Keratinocyte (primary cell): ENCODE measurements around the gene ALG2. TPM values are rescaled to one million over a fixed set of nuclear protein-coding genes. Genes with fewer than 3 reads are reported as not detected.

Experiments
- DNase-seq: peaks from one replicate; pipeline ENCODE4 v3.0.0-alpha.2; 2011; ENCODE audit warnings: low read depth, missing footprints, low spot score
- FAIRE-seq: peaks from 2 replicates; lab custom pipeline; 2011; peaks lifted over from hg19 to GRCh38; lab: Jason Lieb, UNC
- H2AFZ ChIP-seq: 2 replicates; pipeline ENCODE4 v1.6.0; 2012; ENCODE audit warnings: low read length, control low read depth, inconsistent platforms; ENCODE audit not compliant: control insufficient read depth
- H3K27ac ChIP-seq: 2 replicates; pipeline ENCODE4 v1.5.1; 2011; ENCODE audit warnings: low read length; ENCODE audit not compliant: control insufficient read depth, insufficient read depth
- H3K27me3 ChIP-seq: 3 replicates; pipeline ENCODE4 v1.6.0; 2011; ENCODE audit warnings: low read length; ENCODE audit not compliant: control insufficient read depth, insufficient read depth; ENCODE audit errors: extremely low read depth
- H3K36me3 ChIP-seq, 2 experiments: 2 replicates in 1 of 2; 3 replicates in 1 of 2; pipeline ENCODE4 v1.5.1; 2011; ENCODE audit warnings: low read length in 2 of 2, mild to moderate bottlenecking in 1 of 2; ENCODE audit not compliant: control insufficient read depth in 2 of 2, insufficient read depth in 2 of 2; ENCODE audit errors: extremely low read depth in 1 of 2
- H3K4me1 ChIP-seq: 3 replicates; pipeline ENCODE4 v1.5.1; 2011; ENCODE audit warnings: low read length; ENCODE audit not compliant: control insufficient read depth, insufficient read depth; ENCODE audit errors: extremely low read depth
- H3K4me2 ChIP-seq: 3 replicates; pipeline ENCODE4 v1.6.0; 2011; ENCODE audit warnings: low read depth, low read length; ENCODE audit not compliant: control insufficient read depth, insufficient read depth; ENCODE audit errors: extremely low read depth
- H3K4me3 ChIP-seq, 3 experiments: fragments of 200-600 bp in 1 of 3; sonication (generic) in 1 of 3; 2 replicates in 2 of 3; 3 replicates in 1 of 3; pipeline ENCODE4 v1.5.1; 2011 to 2016; ENCODE audit warnings: low read length in 3 of 3, mild to moderate bottlenecking in 3 of 3, control low read depth in 2 of 3, inconsistent platforms in 1 of 3, low read depth in 1 of 3, mixed read lengths in 1 of 3, mixed run types in 1 of 3, moderate library complexity in 1 of 3; ENCODE audit not compliant: control insufficient read depth in 2 of 3, insufficient read depth in 2 of 3; ENCODE audit errors: extremely low read depth in 1 of 3
- H3K79me2 ChIP-seq: 2 replicates; pipeline ENCODE4 v1.6.0; 2012; ENCODE audit warnings: low read length; ENCODE audit not compliant: control insufficient read depth, insufficient read depth
- H3K9ac ChIP-seq: 3 replicates; pipeline ENCODE4 v1.6.0; 2011; ENCODE audit warnings: low read length; ENCODE audit not compliant: control insufficient read depth, insufficient read depth; ENCODE audit errors: extremely low read depth
- H3K9me1 ChIP-seq: 3 replicates; pipeline ENCODE4 v1.6.0; 2011; ENCODE audit warnings: low read length; ENCODE audit not compliant: control insufficient read depth, insufficient read depth; ENCODE audit errors: extremely low read depth
- H3K9me3 ChIP-seq: 2 replicates; pipeline ENCODE4 v1.5.1; 2012; ENCODE audit warnings: low read depth, low read length; ENCODE audit not compliant: control insufficient read depth
- H4K20me1 ChIP-seq: 3 replicates; pipeline ENCODE4 v1.6.0; 2011; ENCODE audit warnings: low read length; ENCODE audit not compliant: control insufficient read depth, insufficient read depth; ENCODE audit errors: extremely low read depth
- CTCF ChIP-seq, 3 experiments: IDR thresholded peaks in 1 of 3; conservative IDR thresholded peaks in 1 of 3; optimal IDR thresholded peaks in 1 of 3; 2 replicates in 2 of 3; 3 replicates in 1 of 3; pipeline versions ENCODE3 to v1.5.1; 2011; ENCODE audit warnings: low read length in 3 of 3, mild to moderate bottlenecking in 3 of 3, moderate library complexity in 2 of 3, control low read depth in 1 of 3, inconsistent platforms in 1 of 3; ENCODE audit not compliant: insufficient read depth in 2 of 3; ENCODE audit errors: extremely low read depth in 1 of 3
- EZH2 ChIP-seq: IDR thresholded peaks from one replicate; pipeline ENCODE4 v1.6.1; 2012; ENCODE audit warnings: inconsistent platforms, mild to moderate bottlenecking, low read length, moderate library complexity
- dilution Hi-C: fragments of 300-500 bp; cut with MboI; formaldehyde crosslinking; loops from one replicate; pipeline ENCODE4 v1.7.0; 2020; ENCODE audit warnings: low sequenced_read_pairs; ENCODE audit not compliant: extremely low pct_ligation_motif_present
- polyA plus RNA-seq, 5 experiments: library from polyadenylated mRNA; depleted of rRNA in 3 of 5; stranded (reverse) in 3 of 5; stranded (forward) in 1 of 5; unstranded in 1 of 5; fragments of >200 nt; gene quantifications; 1 replicate in 1 of 5; 2 replicates in 3 of 5; 3 replicates in 1 of 5; pipeline versions ENCODE4 v1.2.1 to v1.2.3, GENCODE V29; 2011 to 2012; ENCODE audit warnings: missing spikeins in 2 of 5, low read depth in 1 of 5, low replicate concordance in 1 of 5

ALG2 gene
- polyA plus RNA-seq, 1 donor (not counting 4 experiments of a cell fraction or from before 2014, with no cell fraction given): 57.1 TPM

- no peak for DNase-seq
- Histone ChIP-seq H4K20me1 (peaks cover 7% of the 10 kb centered on the region), H3K27ac (peak overlapping the region; percentile 100), H3K4me3 (peak overlapping the region; percentile 90 to 98 (median 97)), H3K9ac (peak overlapping the region; percentile 100), H3K79me2 (peaks cover 94% of the 10 kb centered on the region), H3K9me1 (no peaks in the 10 kb centered on the region), H3K9me3 (no peaks in the 10 kb centered on the region), H3K36me3 (peaks cover 4 to 29% of the 10 kb centered on the region in 2 experiments), H3K4me2 (peak overlapping the region; percentile 88), H3K4me1 (peaks cover 23% of the 10 kb centered on the region), H3K27me3 (no peaks in the 10 kb centered on the region), H2AFZ (peak overlapping the region; percentile 93)
- FAIRE-seq: no peak
- TF ChIP-seq CTCF (optimal IDR thresholded peaks at IDR 0.05 in 1 of 3, IDR thresholded peaks at IDR 0.05 in 1 of 3, conservative IDR thresholded peaks at IDR 0.05 in 1 of 3; ENCODE audit: extremely low read depth in 1 of 3, insufficient read depth in 2 of 3, low read length in 3 of 3) (no peak), EZH2 (no peak)
- dilution Hi-C loops: no loop called here
Observed at GRCh38 chr9:99221266-99221620, 499 bp downstream of the ALG2 start.

- H3K9me3 ChIP-seq: no peaks in the 10 kb centered on the region
- FAIRE-seq: no peak
Observed at GRCh38 chr9:99220011-99220410, 1.7 kb downstream of the ALG2 start.

More at GRCh38 chr9:99220011-99220410, 1.7 kb downstream of the ALG2 start:
- Histone ChIP-seq H3K4me3 (peak overlapping the region in 2 of 3 experiments; percentile 12 to 90), H3K9me1 (peaks cover 2% of the 10 kb centered on the region), H3K27me3 (no peaks in the 10 kb centered on the region), H3K4me2 (peak overlapping the region; percentile 73), H3K4me1 (peaks cover 23% of the 10 kb centered on the region), H3K36me3 (peaks cover 3 to 29% of the 10 kb centered on the region in 2 experiments), H4K20me1 (peaks cover 5% of the 10 kb centered on the region), H3K79me2 (peaks cover 86% of the 10 kb centered on the region), H3K27ac (no peak overlapping the region), H2AFZ (no peak overlapping the region), H3K9ac (no peak overlapping the region)
- DNase-seq: no peak
- dilution Hi-C loops: no loop called here
- TF ChIP-seq EZH2: no peak
- TF ChIP-seq CTCF (optimal IDR thresholded peaks at IDR 0.05 in 1 of 3, IDR thresholded peaks at IDR 0.05 in 1 of 3, conservative IDR thresholded peaks at IDR 0.05 in 1 of 3; ENCODE audit: extremely low read depth in 1 of 3, insufficient read depth in 2 of 3, low read length in 3 of 3): no peak
